ENCODE data around the gene BTG2. TPM values are rescaled to one million over a fixed set of nuclear protein-coding genes. Genes with fewer than 3 reads are reported as not detected.

Gene BTG2
- total and polyA plus RNA-seq, 12 donors = 11.4 to 175 (median 49.3) TPM

DNA sequence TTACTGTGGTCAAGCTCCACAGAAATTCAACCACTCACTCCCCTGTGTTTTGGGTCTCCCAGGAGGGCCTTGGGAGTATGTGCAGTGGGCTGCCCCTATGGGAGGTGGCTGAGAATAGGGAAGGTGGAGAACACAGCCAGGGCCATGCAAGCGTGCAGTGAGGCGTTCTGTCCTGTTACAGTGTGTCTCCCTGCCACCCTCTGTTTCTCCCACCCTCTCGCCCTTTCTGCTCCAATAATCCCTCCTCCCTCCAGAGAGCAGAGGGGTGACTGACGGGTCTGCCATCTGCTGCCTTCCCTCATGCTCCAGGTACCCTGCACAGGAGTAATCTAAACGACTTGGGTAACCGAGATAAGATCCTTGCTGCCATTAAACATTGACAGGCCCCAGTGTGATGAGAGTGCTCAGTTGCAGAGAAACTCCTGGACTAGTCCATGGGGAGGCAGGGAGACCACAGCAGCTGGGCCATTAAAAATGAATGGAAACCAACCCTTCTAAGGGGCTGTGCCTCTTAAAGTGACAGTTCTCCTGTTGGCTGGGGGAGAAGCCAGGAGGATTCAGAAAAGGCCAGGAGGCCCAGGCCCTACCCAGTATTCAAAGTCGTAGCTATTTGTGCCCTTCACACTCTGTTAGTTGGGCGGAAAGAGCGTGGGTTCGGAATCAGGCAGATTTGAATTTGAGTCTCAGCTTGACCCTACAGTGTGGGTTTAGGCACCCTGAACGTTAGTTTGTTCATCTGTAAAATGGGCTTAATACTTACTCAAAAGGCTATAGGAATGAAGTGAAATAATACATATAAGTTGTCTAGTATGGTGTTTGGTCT is 22.4 kb upstream of the BTG2 start:
- intact Hi-C loops (cut with DNase I) = no loop called here
- H3K4me3 ChIP-seq = no peak overlapping the region
- H3K27me3 ChIP-seq = no peaks in the 10 kb centered on the region
- H3K9me3 ChIP-seq (replicated peaks in 1 of 3) = no peaks in the 10 kb centered on the region
- H3K4me1 ChIP-seq (replicated peaks in 1 of 2) = peaks cover 28 to 42% of the 10 kb centered on the region in 2 donors
- peak overlapping the region in 1 of 5 donors; percentile 17 for H3K27ac ChIP-seq
- TF ChIP-seq, protein P1, sequence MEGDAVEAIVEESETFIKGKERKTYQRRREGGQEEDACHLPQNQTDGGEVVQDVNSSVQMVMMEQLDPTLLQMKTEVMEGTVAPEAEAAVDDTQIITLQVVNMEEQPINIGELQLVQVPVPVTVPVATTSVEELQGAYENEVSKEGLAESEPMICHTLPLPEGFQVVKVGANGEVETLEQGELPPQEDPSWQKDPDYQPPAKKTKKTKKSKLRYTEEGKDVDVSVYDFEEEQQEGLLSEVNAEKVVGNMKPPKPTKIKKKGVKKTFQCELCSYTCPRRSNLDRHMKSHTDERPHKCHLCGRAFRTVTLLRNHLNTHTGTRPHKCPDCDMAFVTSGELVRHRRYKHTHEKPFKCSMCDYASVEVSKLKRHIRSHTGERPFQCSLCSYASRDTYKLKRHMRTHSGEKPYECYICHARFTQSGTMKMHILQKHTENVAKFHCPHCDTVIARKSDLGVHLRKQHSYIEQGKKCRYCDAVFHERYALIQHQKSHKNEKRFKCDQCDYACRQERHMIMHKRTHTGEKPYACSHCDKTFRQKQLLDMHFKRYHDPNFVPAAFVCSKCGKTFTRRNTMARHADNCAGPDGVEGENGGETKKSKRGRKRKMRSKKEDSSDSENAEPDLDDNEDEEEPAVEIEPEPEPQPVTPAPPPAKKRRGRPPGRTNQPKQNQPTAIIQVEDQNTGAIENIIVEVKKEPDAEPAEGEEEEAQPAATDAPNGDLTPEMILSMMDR (IDR thresholded peaks at IDR 0.05) = no peak
- TF ChIP-seq POLR2A (IDR thresholded peaks at IDR 0.05) = no peak
- WGBS, 4 donors = 86 to 90% (median 88%) methylated on average over 11 of the region's 11 CpGs
- peak in 3 of 7 donors; percentile 8 to 47 (median 16) for DNase-seq
- H3K36me3 ChIP-seq (replicated peaks in 1 of 2) = no peaks in the 10 kb centered on the region

DNA sequence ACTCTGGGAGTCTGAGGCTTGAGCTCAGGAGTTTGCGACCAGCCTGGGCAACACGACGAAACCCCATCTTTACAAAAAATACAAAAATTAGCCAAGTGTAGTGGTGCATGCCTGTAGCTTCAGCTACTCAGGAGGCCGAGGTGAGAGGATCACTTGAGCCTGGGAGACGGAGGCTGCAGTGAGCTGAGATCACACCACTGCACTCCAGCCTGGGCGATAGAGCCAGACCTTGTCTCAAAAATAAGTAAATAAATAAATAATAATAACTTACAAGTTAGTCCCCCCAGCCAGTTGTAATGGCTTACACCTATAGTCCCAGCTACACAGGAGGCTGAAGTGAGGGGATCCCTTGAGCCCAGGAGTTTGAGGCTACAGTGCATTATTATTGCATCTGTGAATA is 21.7 kb upstream of the BTG2 start:
- TF ChIP-seq, protein P1 (IDR thresholded peaks at IDR 0.05) = no peak
- TF ChIP-seq POLR2A (IDR thresholded peaks at IDR 0.05) = no peak
- H3K27ac ChIP-seq = no peak overlapping the region
- peaks cover 23 to 38% of the 10 kb centered on the region in 2 donors for H3K4me1 ChIP-seq (replicated peaks in 1 of 2)
- intact Hi-C loops (cut with DNase I) = no loop called here
- no peaks in the 10 kb centered on the region for H3K27me3 ChIP-seq
- DNase-seq = peak in 1 of 7 donors; percentile 35
- no peak overlapping the region for H3K4me3 ChIP-seq
- WGBS, 4 donors = 88 to 97% (median 93%) methylated on average over 6 of the region's 6 CpGs
- no peaks in the 10 kb centered on the region for H3K9me3 ChIP-seq (replicated peaks in 1 of 3)
- H3K36me3 ChIP-seq (replicated peaks in 1 of 2) = no peaks in the 10 kb centered on the region

GRCh38 chr1:203284411-203285123 is 20.8 kb upstream of the BTG2 start:
- no peak for TF ChIP-seq POLR2A (IDR thresholded peaks at IDR 0.05)
- TF ChIP-seq, protein P1 (IDR thresholded peaks at IDR 0.05) = no peak
- WGBS, 4 donors = 74 to 76% (median 75%) methylated on average over 9 to 11 of the region's 11 CpGs
- no peak overlapping the region for H3K4me3 ChIP-seq
- no peaks in the 10 kb centered on the region for H3K9me3 ChIP-seq (replicated peaks in 1 of 3)
- H3K27me3 ChIP-seq = no peaks in the 10 kb centered on the region
- peak in 3 of 7 donors; percentile 13 to 52 (median 19) for DNase-seq
- peak overlapping the region in 1 of 5 donors; percentile 1 for H3K27ac ChIP-seq
- no peaks in the 10 kb centered on the region for H3K36me3 ChIP-seq (replicated peaks in 1 of 2)
- intact Hi-C loops (cut with DNase I) = no loop called here
- peaks cover 14 to 35% of the 10 kb centered on the region in 2 donors for H3K4me1 ChIP-seq (replicated peaks in 1 of 2)

Data from adrenal gland (tissue), 12 donors.